ENCODE data around the gene EGFLAM.
"Not testable (repeated sequence)": the region's sequence is repeated elsewhere in the genome, so short reads cannot be mapped to it uniquely, and the experiment has no call there.

EGFLAM gene

GRCh38 chr5:38329132-38329715 is 70.9 kb downstream of the EGFLAM start:
- H3K4me3 ChIP-seq (ENCODE audit: low read length): no peak overlapping the region
- TF ChIP-seq ZNF274 (IDR thresholded peaks at IDR 0.05; ENCODE audit: low read depth, low read length): no peak

GRCh38 chr5:38330207-38330606 is 71.8 kb downstream of the EGFLAM start:
- H3K4me3 ChIP-seq (ENCODE audit: low read length): no peak overlapping the region
- TF ChIP-seq ZNF274 (IDR thresholded peaks at IDR 0.05; ENCODE audit: low read depth, low read length): no peak

- H3K4me3 ChIP-seq (ENCODE audit: low read length): no peak overlapping the region
- TF ChIP-seq ZNF274 (IDR thresholded peaks at IDR 0.05; ENCODE audit: low read depth, low read length): no peak
These were observed 73.5 kb downstream of the EGFLAM start for GRCh38 chr5:38331831-38332230.

GRCh38 chr5:38333181-38333580 is 74.8 kb downstream of the EGFLAM start:
- not testable (repeated sequence) for H3K4me3 ChIP-seq (ENCODE audit: low read length)

GRCh38 chr5:38338455-38338854 is 80.1 kb downstream of the EGFLAM start:
- H3K4me3 ChIP-seq (ENCODE audit: low read length): no peak overlapping the region
- TF ChIP-seq ZNF274 (IDR thresholded peaks at IDR 0.05; ENCODE audit: low read depth, low read length): no peak

- no peak overlapping the region for H3K4me3 ChIP-seq (ENCODE audit: low read length)
- TF ChIP-seq ZNF274 (IDR thresholded peaks at IDR 0.05; ENCODE audit: low read depth, low read length): no peak
These were observed 81.1 kb downstream of the EGFLAM start for GRCh38 chr5:38339446-38339845.

- no peak for TF ChIP-seq ZNF274 (IDR thresholded peaks at IDR 0.05; ENCODE audit: low read depth, low read length)
- no peak overlapping the region for H3K4me3 ChIP-seq (ENCODE audit: low read length)
These were observed 82.7 kb downstream of the EGFLAM start for GRCh38 chr5:38341056-38341455.

- no peak for TF ChIP-seq ZNF274 (IDR thresholded peaks at IDR 0.05; ENCODE audit: low read depth, low read length)
- H3K4me3 ChIP-seq (ENCODE audit: low read length): no peak overlapping the region
These were observed 83.3 kb downstream of the EGFLAM start for GRCh38 chr5:38341641-38342040.

- no peak for TF ChIP-seq ZNF274 (IDR thresholded peaks at IDR 0.05; ENCODE audit: low read depth, low read length)
- no peak overlapping the region for H3K4me3 ChIP-seq (ENCODE audit: low read length)
These were observed 83.9 kb downstream of the EGFLAM start for GRCh38 chr5:38342261-38342660.

GRCh38 chr5:38344891-38345290 is 86.5 kb downstream of the EGFLAM start:
- no peak for TF ChIP-seq ZNF274 (IDR thresholded peaks at IDR 0.05; ENCODE audit: low read depth, low read length)
- H3K4me3 ChIP-seq (ENCODE audit: low read length): no peak overlapping the region

GRCh38 chr5:38346593-38346992 is 88.2 kb downstream of the EGFLAM start:
- no peak for TF ChIP-seq ZNF274 (IDR thresholded peaks at IDR 0.05; ENCODE audit: low read depth, low read length)
- H3K4me3 ChIP-seq (ENCODE audit: low read length): no peak overlapping the region

- no peak for TF ChIP-seq ZNF274 (IDR thresholded peaks at IDR 0.05; ENCODE audit: low read depth, low read length)
- H3K4me3 ChIP-seq (ENCODE audit: low read length): no peak overlapping the region
These were observed 88.8 kb downstream of the EGFLAM start for GRCh38 chr5:38347040-38347763.

- H3K4me3 ChIP-seq (ENCODE audit: low read length): no peak overlapping the region
- no peak for TF ChIP-seq ZNF274 (IDR thresholded peaks at IDR 0.05; ENCODE audit: low read depth, low read length)
These were observed 89.5 kb downstream of the EGFLAM start for GRCh38 chr5:38347896-38348295.

- TF ChIP-seq ZNF274 (IDR thresholded peaks at IDR 0.05; ENCODE audit: low read depth, low read length): no peak
- no peak overlapping the region for H3K4me3 ChIP-seq (ENCODE audit: low read length)
These were observed 102.1 kb downstream of the EGFLAM start for GRCh38 chr5:38360323-38361061.

GRCh38 chr5:38362713-38363112 is 104.4 kb downstream of the EGFLAM start:
- no peak for TF ChIP-seq ZNF274 (IDR thresholded peaks at IDR 0.05; ENCODE audit: low read depth, low read length)
- no peak overlapping the region for H3K4me3 ChIP-seq (ENCODE audit: low read length)
